Adrenal gland (tissue), 12 donors: ENCODE measurements around the gene OR14J1. TPM values are rescaled to one million over a fixed set of nuclear protein-coding genes. Genes with fewer than 3 reads are reported as not detected.
"Not testable (repeated sequence)": the region's sequence is repeated elsewhere in the genome, so short reads cannot be mapped to it uniquely, and the experiment has no call there.

Source experiments
- DNase-seq, 7 donors: peaks; one replicate each; pipeline ENCODE4 v3.0.0-alpha.2; 2019 to 2020
- H3K27ac ChIP-seq, 5 donors: fragments of 200-600 bp; sonication (generic) in 4 of 5; 1 replicate in 3 of 5; 2 replicates in 2 of 5; pipeline versions ENCODE4 v1.5.1 to v1.8.0; 2016 to 2020; ENCODE audit warnings: mild to moderate bottlenecking in 1 of 5
- H3K27me3 ChIP-seq: fragments of 200-600 bp; 2 replicates; pipeline ENCODE4 v1.8.0; 2021
- H3K36me3 ChIP-seq, 2 donors: fragments of 200-600 bp; replicated peaks in 1 of 2; 1 replicate in 1 of 2; 2 replicates in 1 of 2; pipeline versions ENCODE4 v1.5.1 to v1.8.0; 2018 to 2022
- H3K4me1 ChIP-seq, 2 donors: fragments of 200-600 bp; replicated peaks in 1 of 2; 1 replicate in 1 of 2; 2 replicates in 1 of 2; pipeline versions ENCODE4 v1.5.1 to v1.8.0; 2018 to 2021
- H3K4me3 ChIP-seq, 4 donors: fragments of 200-600 bp; sonication (generic) in 3 of 4; one replicate each; pipeline ENCODE4 v1.5.1; 2016 to 2018
- H3K9me3 ChIP-seq, 3 donors: fragments of 200-600 bp; sonication (generic) in 1 of 3; replicated peaks in 1 of 3; 1 replicate in 2 of 3; 2 replicates in 1 of 3; pipeline versions ENCODE4 v1.5.1 to v1.8.0; 2016 to 2021
- CTCF ChIP-seq, 6 experiments: fragments of 450-650 bp in 4 of 6; fragments of 200-600 bp in 2 of 6; sonication (generic) in 1 of 6; IDR thresholded peaks; 1 replicate in 5 of 6; 2 replicates in 1 of 6; pipeline versions ENCODE4 v1.5.1 to v1.8.0; 2016 to 2021; ENCODE audit warnings: antibody characterized with exemption in 6 of 6, mild to moderate bottlenecking in 2 of 6, moderate library complexity in 1 of 6
- POLR2A ChIP-seq, 2 donors: fragments of 450-650 bp; IDR thresholded peaks; one replicate each; pipeline ENCODE4 v1.6.1; 2017; ENCODE audit warnings: antibody characterized with exemption in 2 of 2, mild to moderate bottlenecking in 2 of 2, moderate library complexity in 1 of 2
- WGBS, 4 donors: extraction: QIAGEN DNeasy Blood & Tissue Kit in 2 of 4; methylation state at CpG; one replicate each; pipeline versions ENCODE4 v1.1.5 to v1.1.7; 2013 to 2017; 5-methylcytosine and 5-hydroxymethylcytosine counted together
- intact Hi-C, 2 donors: fragments of 100-400 bp; cut with DNase I; formaldehyde crosslinking; loops; one replicate each; pipeline versions ENCODE4 v1.14.1 to v1.15.0; 2022 to 2023
- polyA plus RNA-seq, 3 donors: library from polyadenylated mRNA; stranded (reverse); fragments of 200-250 nt in 2 of 3; fragments of 350-450 nt in 1 of 3; fragmentation: Illumina TruSeq in 1 of 3; extraction: RNeasy Lipid Tissue Mini Kit (QIAGEN cat#74804) in 1 of 3; gene quantifications; one replicate each; pipeline ENCODE4 v1.2.3, GENCODE V29; 2013 to 2014
- total RNA-seq, 9 donors: library from RNA; depleted of rRNA in 4 of 9; stranded (reverse); fragments of >200 nt in 4 of 9; fragments of 120-200 nt in 1 of 9; fragmentation: NEBNext Ultra II Directional in 1 of 9; extraction: Animal tissue kit (Norgen Biotek cat#: 25700) in 1 of 9; gene quantifications; one replicate each; pipeline versions ENCODE4 v1.1.0 to v1.2.4, GENCODE V29; 2013 to 2023
- donor health status: healthy with polysubstance abuse.
- donor health status: Bipolar disorder and iron deficiency.
- donor health status: DM: yes; HTN: yes; CAD: no.
- donor health status: DM: no; HTN: no; CAD: no.
- donor health status: DM: no; HTN: no; CAD: no.
- donor health status: DM: yes; HTN: yes; CAD: no.

Gene OR14J1
- total and polyA plus RNA-seq, 12 donors, result not detected

DNA sequence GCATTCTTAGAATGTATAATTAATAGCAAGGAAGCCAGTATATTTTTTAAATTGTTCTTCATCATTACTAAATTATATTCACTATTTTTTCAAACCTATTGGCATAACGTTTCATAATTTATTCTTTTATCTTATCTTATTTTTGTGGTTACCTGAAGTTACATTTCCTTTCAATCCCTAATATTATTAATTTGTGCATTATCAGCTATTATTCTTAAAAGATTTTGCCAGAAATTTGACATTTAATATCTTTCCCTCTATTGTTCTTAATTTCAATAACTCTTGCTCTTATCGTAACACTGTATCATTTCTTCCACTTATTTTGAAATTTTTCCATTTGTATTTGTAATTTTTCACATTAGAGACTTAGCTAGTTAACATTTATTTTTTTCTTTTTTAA is 18.4 kb downstream of the OR14J1 start:
- WGBS, 4 donors, result 67 to 79% (median 70%) methylated on average over 2 of the region's 2 CpGs
- no peaks in the 10 kb centered on the region for H3K36me3 ChIP-seq
- no peaks in the 10 kb centered on the region for H3K27me3 ChIP-seq
- no peak overlapping the region for H3K4me3 ChIP-seq
- H3K27ac ChIP-seq, result no peak overlapping the region
- TF ChIP-seq POLR2A (IDR thresholded peaks at IDR 0.05), result no peak
- no peak for TF ChIP-seq CTCF (IDR thresholded peaks at IDR 0.05)
- no peaks in the 10 kb centered on the region for H3K4me1 ChIP-seq
- no peak for DNase-seq
- no peaks in the 10 kb centered on the region for H3K9me3 ChIP-seq
- intact Hi-C loops, result no loop called here

GRCh38 chr6:29323332-29323731 is 21.8 kb downstream of the OR14J1 start:
- H3K4me1 ChIP-seq, intact Hi-C loops, H3K36me3 ChIP-seq, H3K27me3 ChIP-seq, H3K9me3 ChIP-seq, H3K27ac ChIP-seq, H3K4me3 ChIP-seq, DNase-seq: not testable (repeated sequence)

GRCh38 chr6:29325777-29326176 is 24.3 kb downstream of the OR14J1 start:
- Histone ChIP-seq H3K27me3 (no peaks in the 10 kb centered on the region), H3K9me3 (no peaks in the 10 kb centered on the region), H3K4me1 (no peaks in the 10 kb centered on the region), H3K36me3 (no peaks in the 10 kb centered on the region), H3K4me3 (no peak overlapping the region), H3K27ac (no peak overlapping the region)
- TF ChIP-seq CTCF (IDR thresholded peaks at IDR 0.05), result no peak
- TF ChIP-seq POLR2A (IDR thresholded peaks at IDR 0.05), result no peak
- no peak for DNase-seq
- intact Hi-C loops, result no loop called here
- 43 to 70% (median 64%) methylated on average over 4 of the region's 4 CpGs for WGBS, 4 donors

GRCh38 chr6:29332676-29333075 is 31.2 kb downstream of the OR14J1 start:
- Histone ChIP-seq H3K27me3 (no peaks in the 10 kb centered on the region), H3K9me3 (no peaks in the 10 kb centered on the region), H3K4me3 (no peak overlapping the region), H3K36me3 (no peaks in the 10 kb centered on the region), H3K27ac (no peak overlapping the region), H3K4me1 (no peaks in the 10 kb centered on the region)
- intact Hi-C loops, result no loop called here
- TF ChIP-seq POLR2A (IDR thresholded peaks at IDR 0.05), result no peak
- TF ChIP-seq CTCF (IDR thresholded peaks at IDR 0.05), result no peak
- no peak for DNase-seq

DNA sequence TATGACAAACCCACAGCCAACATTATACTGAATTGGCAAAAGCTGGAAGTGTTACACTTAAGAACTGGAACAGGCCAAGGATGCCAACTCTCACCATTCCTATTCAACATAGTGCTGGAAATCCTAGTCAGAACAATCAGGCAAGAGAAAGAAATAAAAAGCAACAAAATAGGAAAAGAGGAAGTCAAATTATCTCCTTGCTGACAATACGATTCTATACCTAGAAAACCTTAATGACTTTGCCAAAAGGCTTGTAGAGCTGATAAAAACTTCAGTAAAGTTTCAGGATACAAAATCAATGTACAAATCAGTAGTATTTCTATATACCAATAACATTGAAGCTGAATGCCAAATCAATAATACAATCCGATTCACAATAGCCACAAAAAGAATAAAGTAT is 34.8 kb downstream of the OR14J1 start:
- Histone ChIP-seq H3K27me3 (no peaks in the 10 kb centered on the region), H3K9me3 (no peaks in the 10 kb centered on the region), H3K27ac (no peak overlapping the region), H3K4me1 (no peaks in the 10 kb centered on the region), H3K36me3 (no peaks in the 10 kb centered on the region), H3K4me3 (no peak overlapping the region)
- no peak for DNase-seq
- intact Hi-C loops, result no loop called here
- WGBS, 4 donors, result 59 to 66% (median 65%) methylated on average over 2 of the region's 2 CpGs
- no peak for TF ChIP-seq CTCF (IDR thresholded peaks at IDR 0.05)
- TF ChIP-seq POLR2A (IDR thresholded peaks at IDR 0.05), result no peak
